Ishikawa (cell line): ENCODE results near the gene SST.

Experiments
- CEBPB ChIP-seq: IDR thresholded peaks from 2 replicates; pipeline ENCODE4 v1.6.1; 2012
- CREB1 ChIP-seq: IDR thresholded peaks from 2 replicates; pipeline ENCODE4 v1.6.1; 2012; ENCODE audit warnings: low read depth
- EGR1 ChIP-seq: IDR thresholded peaks from 2 replicates; pipeline ENCODE4 v1.6.1; 2012
- EP300 ChIP-seq: IDR thresholded peaks from 2 replicates; pipeline ENCODE4 v1.6.1; 2012; ENCODE audit warnings: borderline replicate concordance
- FOXM1 ChIP-seq: IDR thresholded peaks from 2 replicates; pipeline ENCODE4 v1.6.1; 2012; ENCODE audit warnings: low read depth, borderline replicate concordance
- NFIC ChIP-seq: IDR thresholded peaks from 2 replicates; pipeline ENCODE4 v1.6.1; 2012
- RAD21 ChIP-seq: IDR thresholded peaks from 2 replicates; pipeline ENCODE4 v1.6.1; 2012; ENCODE audit warnings: low read depth
- REST ChIP-seq: IDR thresholded peaks from 2 replicates; pipeline ENCODE4 v1.6.1; 2012; ENCODE audit warnings: low read depth, mild to moderate bottlenecking
- TAF1 ChIP-seq: IDR thresholded peaks from 2 replicates; pipeline ENCODE4 v1.6.1; 2012; ENCODE audit warnings: low read depth, mild to moderate bottlenecking
- TCF12 ChIP-seq: IDR thresholded peaks from 2 replicates; pipeline ENCODE4 v1.6.1; 2012; ENCODE audit warnings: low read depth
- TEAD4 ChIP-seq: IDR thresholded peaks from 2 replicates; pipeline ENCODE4 v1.6.1; 2012
- USF1 ChIP-seq: IDR thresholded peaks from 2 replicates; pipeline ENCODE4 v1.6.1; 2012
- YY1 ChIP-seq: IDR thresholded peaks from 2 replicates; pipeline ENCODE4 v1.6.1; 2012; ENCODE audit warnings: low read depth
- ZBTB7A ChIP-seq: IDR thresholded peaks from 2 replicates; pipeline ENCODE4 v1.6.1; 2012; ENCODE audit warnings: low read depth
- TF ChIP-seq, protein P1 (sequence below): IDR thresholded peaks from 2 replicates; pipeline ENCODE4 v1.6.1; 2012

Gene SST

GRCh38 chr3:187696021-187696420, 25.8 kb upstream of the SST start:
- TF ChIP-seq CREB1 (no peak), CEBPB (no peak), TEAD4 (no peak), TCF12 (no peak)
- TF ChIP-seq, protein P1, sequence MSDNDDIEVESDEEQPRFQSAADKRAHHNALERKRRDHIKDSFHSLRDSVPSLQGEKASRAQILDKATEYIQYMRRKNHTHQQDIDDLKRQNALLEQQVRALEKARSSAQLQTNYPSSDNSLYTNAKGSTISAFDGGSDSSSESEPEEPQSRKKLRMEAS = no peak

DNA sequence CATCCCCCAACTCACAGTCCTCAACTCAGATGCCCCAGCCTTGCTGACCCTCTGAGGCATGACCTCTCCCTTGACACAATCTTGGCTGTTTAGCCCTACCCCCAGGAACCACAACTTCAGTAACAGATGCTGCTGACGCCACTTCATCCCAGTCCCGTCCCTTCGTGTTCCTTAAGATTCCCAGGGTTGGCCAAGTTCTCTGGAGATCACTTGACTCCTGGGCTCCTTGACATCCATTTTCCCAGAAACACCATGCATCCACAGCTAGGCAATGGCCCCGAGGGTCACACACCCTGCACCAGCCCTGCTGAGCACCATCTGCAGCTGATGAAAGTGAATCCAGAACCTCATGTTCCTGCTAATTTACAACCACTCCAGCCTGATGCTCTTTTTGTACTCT, 25.3 kb upstream of the SST start:
- TF ChIP-seq TAF1 (no peak), CREB1 (no peak), TCF12 (no peak), YY1 (no peak), REST (no peak), NFIC (no peak)

GRCh38 chr3:187694801-187695200, 24.6 kb upstream of the SST start:
- TF ChIP-seq TCF12 (no peak), FOXM1 (no peak), CEBPB (no peak), NFIC (no peak), YY1 (no peak), TAF1 (no peak), ZBTB7A (no peak), RAD21 (no peak), EP300 (no peak), REST (no peak), EGR1 (no peak), USF1 (no peak), TEAD4 (no peak), CREB1 (no peak)
- TF ChIP-seq, protein P1 = no peak

GRCh38 chr3:187693431-187693830, 23.2 kb upstream of the SST start:
- TF ChIP-seq FOXM1 (no peak), USF1 (no peak), TCF12 (no peak), ZBTB7A (no peak), NFIC (no peak)
- TF ChIP-seq, protein P1 = no peak

DNA sequence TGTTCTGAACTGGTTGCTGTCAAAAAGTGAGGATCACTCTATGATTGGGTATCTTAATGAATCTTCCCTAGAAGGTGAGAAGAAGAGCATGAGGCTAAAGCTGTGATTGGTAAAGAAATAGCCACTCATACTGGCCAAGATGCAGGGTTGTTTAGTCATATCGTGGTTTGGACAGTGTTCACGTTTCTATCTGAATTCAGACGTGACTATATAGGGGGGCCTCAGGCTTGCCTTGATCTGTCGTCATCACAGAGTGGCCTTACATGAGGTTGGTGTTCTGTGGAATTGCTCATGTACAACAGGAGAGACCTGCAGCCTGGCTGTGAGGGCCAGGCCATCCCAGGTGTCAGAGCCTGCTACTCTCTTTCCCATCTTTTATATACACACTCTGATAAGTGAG, 19.8 kb upstream of the SST start:
- TF ChIP-seq FOXM1 = no peak
- no peak for TF ChIP-seq CEBPB
- TF ChIP-seq YY1 = no peak
- TF ChIP-seq TCF12 = no peak
- TF ChIP-seq ZBTB7A = no peak
- TF ChIP-seq EGR1 = no peak
- TF ChIP-seq CREB1 = no peak
- TF ChIP-seq EP300 = no peak
- TF ChIP-seq USF1 = no peak
- no peak for TF ChIP-seq RAD21
- TF ChIP-seq, protein P1 = no peak
- TF ChIP-seq TAF1 = no peak
- no peak for TF ChIP-seq NFIC
- no peak for TF ChIP-seq REST
- no peak for TF ChIP-seq TEAD4
